DOHH2 (cell line): ENCODE results near the gene GATAD2A.

Source experiments
- H3F3A ChIP-seq: fragments of 200-600 bp; sonication (generic), shearing (Covaris generic); 2 replicates; pipeline ENCODE4 v1.6.0; 2016; ENCODE audit warnings: antibody characterized with exemption, mild to moderate bottlenecking; ENCODE audit not compliant: control insufficient read depth, insufficient read depth
- H3K27ac ChIP-seq: fragments of 200-600 bp; sonication (generic); 2 replicates; pipeline ENCODE4 v1.5.1; 2014; ENCODE audit warnings: low read depth, mild to moderate bottlenecking, low read length, moderate library complexity
- H3K27me3 ChIP-seq: fragments of 200-600 bp; sonication (generic); 2 replicates; pipeline ENCODE4 v1.6.1; 2014; ENCODE audit warnings: mild to moderate bottlenecking, low read length, mixed read lengths; ENCODE audit not compliant: control insufficient read depth
- H3K36me3 ChIP-seq: fragments of 200-600 bp; sonication (generic); 2 replicates; pipeline ENCODE4 v1.6.1; 2014; ENCODE audit warnings: mild to moderate bottlenecking, low read length, moderate library complexity, mixed read lengths; ENCODE audit not compliant: control insufficient read depth
- H3K4me1 ChIP-seq: fragments of 200-600 bp; sonication (generic); 2 replicates; pipeline ENCODE4 v1.6.1; 2014; ENCODE audit warnings: mild to moderate bottlenecking, low read length, mixed read lengths; ENCODE audit not compliant: control insufficient read depth
- H3K4me2 ChIP-seq: fragments of 200-600 bp; sonication (generic); 2 replicates; pipeline ENCODE4 v1.6.0; 2014; ENCODE audit warnings: mild to moderate bottlenecking, low read length, moderate library complexity
- H3K4me3 ChIP-seq: fragments of 200-600 bp; sonication (generic); 2 replicates; pipeline ENCODE4 v1.5.1; 2014; ENCODE audit warnings: mild to moderate bottlenecking, low read length, mixed read lengths
- H3K79me2 ChIP-seq: fragments of 200-600 bp; sonication (generic); 2 replicates; pipeline ENCODE4 v1.6.1; 2014; ENCODE audit warnings: mild to moderate bottlenecking, low read length, mixed read lengths; ENCODE audit not compliant: control insufficient read depth
- H3K9me2 ChIP-seq: fragments of 200-600 bp; sonication (generic); replicated peaks from 2 replicates; pipeline ENCODE4 v1.6.1; 2014; ENCODE audit warnings: mild to moderate bottlenecking, low read length, mixed read lengths; ENCODE audit not compliant: control insufficient read depth
- H3K9me3 ChIP-seq: fragments of 200-600 bp; sonication (generic); 2 replicates; pipeline ENCODE4 v1.6.1; 2014; ENCODE audit warnings: antibody characterized with exemption, low read length, mixed read lengths; ENCODE audit not compliant: control insufficient read depth, insufficient read depth
- H4K20me1 ChIP-seq: fragments of 200-600 bp; sonication (generic); 2 replicates; pipeline ENCODE4 v1.6.0; 2014; ENCODE audit warnings: low read depth, mild to moderate bottlenecking, antibody characterized with exemption, low read length, moderate library complexity; ENCODE audit not compliant: control insufficient read depth, insufficient read depth
- CTCF ChIP-seq: fragments of 200-600 bp; sonication (generic); IDR thresholded peaks from one replicate; pipeline ENCODE4 v1.5.1; 2014; ENCODE audit warnings: antibody characterized with exemption, mild to moderate bottlenecking, low read depth, low read length; ENCODE audit not compliant: poor library complexity, severe bottlenecking
- EZH2phosphoT487 ChIP-seq: fragments of 200-600 bp; sonication (generic); IDR thresholded peaks from 2 replicates; pipeline ENCODE4 v1.6.1; 2017; ENCODE audit warnings: borderline replicate concordance, mild to moderate bottlenecking, antibody characterized with exemption, low read length, moderate library complexity, mixed read lengths

Gene GATAD2A

DNA sequence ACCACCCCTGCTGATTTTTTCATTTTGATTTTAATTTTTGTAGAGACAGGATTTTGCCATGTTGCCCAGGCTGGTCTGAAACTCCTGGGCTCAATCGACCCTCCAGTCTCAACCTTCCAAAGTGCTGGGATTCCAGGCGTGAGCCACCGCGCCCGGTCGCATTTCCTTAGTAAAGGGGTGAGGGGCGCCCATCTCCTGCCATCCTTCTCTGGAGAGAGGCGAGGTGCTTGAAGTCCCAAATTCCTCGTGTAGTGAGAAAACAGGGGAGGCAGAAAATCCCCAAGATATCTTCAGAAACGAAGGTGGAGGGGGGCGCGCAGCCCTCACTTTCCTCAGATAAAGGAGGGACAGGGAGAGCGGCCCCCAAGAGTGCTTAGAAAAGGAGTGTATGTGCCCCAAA, 21.0 kb upstream of the GATAD2A start:
- H3K27ac ChIP-seq: no peak overlapping the region
- peaks cover 3% of the 10 kb centered on the region; the same call in 1 of the 2 replicates for H3F3A ChIP-seq
- peak overlapping the region; percentile 61 for H3K4me2 ChIP-seq
- peaks cover 16% of the 10 kb centered on the region for H3K36me3 ChIP-seq
- H3K79me2 ChIP-seq: peaks cover 40% of the 10 kb centered on the region
- H3K4me1 ChIP-seq: peaks cover 42% of the 10 kb centered on the region
- H3K9me3 ChIP-seq: no peaks in the 10 kb centered on the region
- TF ChIP-seq CTCF (no peak), EZH2phosphoT487 (no peak)
- no peaks in the 10 kb centered on the region for H3K9me2 ChIP-seq
- H3K27me3 ChIP-seq: no peaks in the 10 kb centered on the region
- H4K20me1 ChIP-seq: no peaks in the 10 kb centered on the region
- peak overlapping the region; percentile 70 for H3K4me3 ChIP-seq

DNA sequence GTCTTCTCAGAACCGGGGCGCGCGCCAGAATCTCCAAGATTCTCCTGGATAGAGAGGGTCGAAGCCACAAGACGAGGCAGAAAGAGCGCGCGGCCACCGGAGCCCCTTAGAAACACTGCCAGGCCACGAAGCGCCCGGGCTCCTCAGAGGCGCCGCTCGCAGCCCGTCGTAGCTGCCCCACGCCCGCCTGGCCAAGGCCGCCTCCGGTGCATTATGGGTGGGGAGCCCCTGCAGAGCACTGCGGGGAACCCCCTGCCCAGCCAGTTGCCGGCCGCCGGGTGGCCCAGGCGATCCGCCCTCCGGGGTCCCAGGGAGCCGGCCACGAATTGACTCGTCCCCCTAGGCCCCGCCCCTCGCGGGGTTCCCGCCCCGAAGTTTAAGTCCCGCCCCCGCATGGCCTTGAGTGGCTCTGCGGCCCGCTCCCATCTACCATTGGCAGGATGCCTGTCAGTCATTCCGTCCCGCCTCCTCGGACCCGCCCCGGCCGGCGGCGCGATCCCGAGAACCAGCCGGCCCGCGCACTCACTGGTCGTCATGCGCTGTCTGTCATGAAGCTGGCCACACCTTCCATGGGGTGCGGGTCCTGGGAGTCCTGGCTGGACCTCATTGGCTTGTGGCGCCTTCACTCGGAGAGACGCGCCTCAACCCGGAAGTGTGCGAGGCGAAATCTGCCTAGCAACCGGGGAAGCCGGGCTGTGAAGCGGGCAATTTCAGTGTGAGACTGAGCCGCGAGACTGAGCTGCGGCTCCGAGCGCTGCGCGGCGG, 20.2 kb upstream of the GATAD2A start:
- TF ChIP-seq EZH2phosphoT487 (no peak), CTCF (no peak)
- no peaks in the 10 kb centered on the region for H3K9me2 ChIP-seq
- peak overlapping the region; percentile 70 for H3K4me3 ChIP-seq
- no peaks in the 10 kb centered on the region for H3K27me3 ChIP-seq
- H3K79me2 ChIP-seq: peaks cover 48% of the 10 kb centered on the region
- H3K9me3 ChIP-seq: no peaks in the 10 kb centered on the region
- peaks cover 45% of the 10 kb centered on the region for H3K4me1 ChIP-seq
- peaks cover 3% of the 10 kb centered on the region; the same call in 1 of the 2 replicates for H4K20me1 ChIP-seq
- peak overlapping the region; percentile 81; the same call in 1 of the 2 replicates for H3K27ac ChIP-seq
- H3F3A ChIP-seq: peaks cover 3% of the 10 kb centered on the region; the same call in 1 of the 2 replicates
- H3K4me2 ChIP-seq: peak overlapping the region; percentile 61
- peaks cover 20% of the 10 kb centered on the region for H3K36me3 ChIP-seq

GRCh38 chr19:19385896-19386869, 19.3 kb upstream of the GATAD2A start:
- Histone ChIP-seq H3K27ac (peak overlapping the region; percentile 81), H3K36me3 (peaks cover 25% of the 10 kb centered on the region), H3K79me2 (peaks cover 57% of the 10 kb centered on the region)

More at GRCh38 chr19:19385896-19386869, 19.3 kb upstream of the GATAD2A start:
- H3K27me3 ChIP-seq: no peaks in the 10 kb centered on the region
- H4K20me1 ChIP-seq: peaks cover 3% of the 10 kb centered on the region; the same call in 1 of the 2 replicates
- TF ChIP-seq CTCF (peak; percentile 62), EZH2phosphoT487 (no peak)
- H3K4me2 ChIP-seq: peak overlapping the region; percentile 90
- peaks cover 49% of the 10 kb centered on the region for H3K4me1 ChIP-seq
- H3F3A ChIP-seq: peaks cover 3% of the 10 kb centered on the region; the same call in 1 of the 2 replicates
- H3K9me2 ChIP-seq: no peaks in the 10 kb centered on the region
- H3K9me3 ChIP-seq: no peaks in the 10 kb centered on the region
- peak overlapping the region; percentile 88 for H3K4me3 ChIP-seq
